ENCODE results near the gene CNTNAP2.

The CNTNAP2 gene

DNA sequence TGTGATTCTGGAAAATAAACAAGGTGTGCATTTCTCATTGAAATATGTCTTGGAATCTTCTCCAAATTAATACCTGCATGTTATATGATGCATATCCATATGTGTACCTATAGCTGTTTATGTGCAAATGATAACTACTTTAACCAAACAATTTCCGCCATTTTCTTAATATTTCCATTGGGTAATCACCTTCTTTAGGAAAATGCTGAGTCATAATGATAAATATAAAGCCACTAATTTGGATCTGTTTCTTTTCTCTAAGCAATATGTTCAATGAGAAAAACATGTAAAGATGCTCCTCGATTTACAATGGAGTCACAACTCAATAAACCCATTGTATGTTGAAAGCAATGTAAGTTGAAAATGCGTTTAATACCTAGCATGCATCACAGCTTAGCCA lies 574.4 kb downstream of the CNTNAP2 start:
- DNase-seq (ENCODE audit: low spot score): no peak

DNA sequence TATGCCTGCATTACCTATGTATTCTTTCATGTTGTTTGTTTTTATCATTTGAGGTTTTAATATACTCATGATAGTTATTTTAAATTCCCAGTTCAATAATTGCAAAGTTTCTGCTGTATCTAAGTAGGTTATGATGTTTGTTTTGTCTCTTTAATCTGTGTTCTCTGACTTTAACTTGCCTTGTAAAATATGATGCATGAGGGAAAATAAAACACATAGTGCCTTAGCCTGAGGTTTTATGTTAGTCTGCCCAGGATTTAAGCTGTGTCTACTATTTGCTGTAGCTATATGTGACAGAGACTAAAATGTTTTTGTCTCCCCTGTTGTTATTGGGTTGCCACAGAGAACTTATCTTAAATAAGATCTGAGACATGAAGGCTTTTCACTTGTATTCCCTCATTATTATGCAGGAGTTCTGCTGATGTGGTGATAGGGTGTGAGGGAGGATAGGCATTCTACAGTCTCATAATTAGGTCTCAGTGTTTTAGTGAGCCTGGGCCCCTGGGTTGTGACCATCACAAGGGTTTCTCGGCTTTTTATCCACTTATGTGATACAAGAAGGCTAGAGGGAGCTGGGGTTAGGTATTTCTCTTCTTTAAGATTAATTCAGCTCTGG lies 582.5 kb downstream of the CNTNAP2 start:
- DNase-seq (ENCODE audit: low spot score): no peak

DNA sequence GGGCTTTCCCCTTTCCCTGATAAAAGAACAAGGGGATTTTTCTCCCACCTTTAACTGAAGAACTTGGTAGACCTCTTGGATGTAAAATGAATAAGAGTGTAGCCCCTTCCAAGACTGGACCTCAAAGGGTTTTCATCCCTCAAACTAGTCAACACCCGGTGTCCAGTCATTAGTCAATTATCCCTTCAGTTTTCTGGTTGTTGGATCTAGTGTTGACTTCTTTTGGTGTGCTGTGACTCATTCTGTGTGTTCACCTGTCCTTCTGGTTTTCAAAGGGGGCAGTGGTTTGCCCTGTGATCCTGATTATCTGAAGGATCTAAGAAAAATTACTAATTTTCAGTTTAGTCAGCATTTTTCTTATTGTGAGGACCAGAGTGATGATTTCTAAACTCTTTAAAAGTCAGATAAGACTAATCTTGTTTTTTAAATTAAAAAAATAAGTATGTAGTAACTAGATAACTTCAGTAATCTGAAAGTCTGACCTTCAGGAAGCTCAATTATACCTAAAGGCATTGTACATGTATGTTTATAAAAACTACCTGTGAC lies 583.5 kb downstream of the CNTNAP2 start:
- DNase-seq (ENCODE audit: low spot score): no peak

DNA sequence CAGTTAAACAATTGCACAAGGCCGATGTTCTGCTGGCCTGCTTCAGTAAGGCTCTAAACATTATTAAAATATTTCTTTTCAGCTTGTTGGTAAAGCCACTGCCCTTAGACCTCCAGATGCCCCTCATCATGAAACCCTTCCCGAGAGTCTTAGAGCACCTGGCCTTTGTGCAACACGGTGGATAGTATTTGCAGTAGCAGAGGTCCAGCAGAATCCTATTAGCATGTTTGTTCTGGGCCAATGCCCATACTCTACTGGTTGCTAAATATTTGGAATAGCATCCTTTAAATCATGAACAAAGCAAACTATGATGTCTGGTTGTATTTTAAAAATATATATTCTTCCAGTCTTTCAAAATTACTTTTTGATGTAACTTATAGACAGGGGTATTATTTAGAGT lies 584.6 kb downstream of the CNTNAP2 start:
- DNase-seq (ENCODE audit: low spot score): no peak

DNA sequence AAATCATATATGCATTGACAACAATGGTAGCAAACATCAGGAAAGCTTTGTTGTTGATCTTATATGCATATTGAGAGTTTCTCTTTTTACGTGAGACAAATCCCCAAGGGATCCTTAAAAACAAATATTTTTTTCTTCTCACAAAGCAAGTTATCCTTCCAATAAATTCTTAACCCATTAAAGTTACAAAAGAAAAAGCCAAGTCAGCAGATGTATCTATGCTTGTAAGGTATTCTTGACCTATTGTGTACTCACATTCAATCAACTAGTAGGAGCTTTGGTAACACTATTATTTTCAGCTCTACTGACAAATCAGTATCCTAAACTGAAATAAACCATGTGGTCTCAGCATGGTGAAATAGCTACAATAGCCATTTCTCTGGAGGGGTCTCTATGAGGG lies 586.3 kb downstream of the CNTNAP2 start:
- DNase-seq (ENCODE audit: low spot score): no peak

DNA sequence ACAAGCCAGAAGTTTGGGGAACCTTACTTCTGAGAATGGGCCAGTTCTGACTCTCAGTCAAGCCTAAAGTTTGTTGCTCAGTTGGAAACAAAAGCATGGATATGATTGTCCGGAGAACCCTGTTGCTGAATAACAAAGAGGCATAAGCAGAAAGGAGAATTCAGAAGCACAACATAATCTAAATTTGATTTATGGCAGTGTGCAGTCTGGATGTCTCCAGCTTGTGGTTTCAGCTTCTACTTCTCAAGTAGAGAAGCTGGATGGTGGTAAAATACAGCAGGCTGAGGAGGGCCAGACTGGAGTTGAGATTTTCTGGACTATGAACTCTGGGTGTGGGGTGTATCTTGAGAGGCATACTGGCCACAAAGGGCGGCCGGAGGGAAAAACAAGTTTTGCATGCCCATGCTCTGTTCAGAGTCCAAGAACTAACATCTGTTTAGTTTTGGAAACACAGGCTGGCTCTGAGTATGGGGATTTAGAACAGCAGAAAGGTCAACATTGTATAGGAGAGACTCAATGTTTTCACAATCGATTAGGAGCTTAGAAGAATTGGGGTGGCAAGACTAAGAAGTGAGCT lies 592.9 kb downstream of the CNTNAP2 start:
- DNase-seq (ENCODE audit: low spot score): no peak

DNA sequence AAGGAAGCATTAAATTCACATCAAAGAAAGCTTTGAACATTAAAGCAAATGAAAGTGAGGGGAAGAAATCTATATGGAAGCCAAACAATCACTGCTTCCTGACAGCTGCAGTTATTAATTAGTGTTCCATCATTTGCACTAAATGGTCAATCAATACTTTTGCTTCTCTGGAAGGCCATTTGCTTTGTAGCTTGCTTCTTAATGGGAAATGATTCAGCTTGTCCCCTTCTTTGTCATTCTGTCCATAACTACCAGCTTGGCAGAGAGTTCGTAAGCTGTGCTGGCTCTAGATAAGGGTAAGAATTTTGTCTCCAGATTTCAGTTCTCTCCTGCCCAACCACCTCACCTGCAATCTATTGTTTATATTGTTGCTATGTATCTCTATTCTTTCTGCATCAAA lies 596.6 kb downstream of the CNTNAP2 start:
- no peak for DNase-seq (ENCODE audit: low spot score)

DNA sequence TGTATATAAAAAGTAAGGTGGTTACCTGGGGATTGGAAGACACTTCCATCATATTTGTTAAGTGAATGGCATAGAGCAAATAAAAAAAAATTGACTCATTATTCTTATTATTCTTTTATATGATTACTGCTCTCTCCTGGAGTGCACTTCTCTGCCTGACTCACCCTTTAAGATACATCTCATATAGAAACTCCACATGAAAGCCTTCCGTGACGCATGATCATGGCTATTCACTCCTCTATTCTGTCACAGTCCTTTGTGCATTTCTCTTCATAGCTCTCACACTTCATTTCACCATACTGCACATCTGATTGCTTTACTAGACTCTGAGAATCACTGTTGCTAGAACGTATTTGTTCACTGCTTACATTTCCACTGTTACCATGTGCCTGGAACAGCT lies 597.3 kb downstream of the CNTNAP2 start:
- DNase-seq (ENCODE audit: low spot score): no peak

DNA sequence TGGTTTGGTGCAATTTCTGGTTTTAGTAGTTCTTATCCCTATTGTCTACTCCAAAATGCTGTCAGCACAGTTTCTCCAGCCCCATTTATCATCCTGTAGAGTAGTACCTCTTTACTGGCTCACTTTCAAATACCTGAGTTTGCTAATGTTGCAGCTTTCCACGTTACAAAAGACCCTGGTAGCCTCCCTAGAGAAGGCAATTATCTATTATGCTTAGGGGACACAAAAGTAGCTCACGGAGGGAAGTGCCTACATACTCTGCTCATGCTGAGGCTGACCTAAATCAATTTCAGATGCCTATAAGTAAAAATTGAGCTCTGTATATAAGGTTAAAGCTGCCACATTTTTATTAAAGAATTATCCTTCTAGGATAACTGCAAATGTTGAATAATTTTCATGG lies 603.6 kb downstream of the CNTNAP2 start:
- DNase-seq (ENCODE audit: low spot score): no peak

DNA sequence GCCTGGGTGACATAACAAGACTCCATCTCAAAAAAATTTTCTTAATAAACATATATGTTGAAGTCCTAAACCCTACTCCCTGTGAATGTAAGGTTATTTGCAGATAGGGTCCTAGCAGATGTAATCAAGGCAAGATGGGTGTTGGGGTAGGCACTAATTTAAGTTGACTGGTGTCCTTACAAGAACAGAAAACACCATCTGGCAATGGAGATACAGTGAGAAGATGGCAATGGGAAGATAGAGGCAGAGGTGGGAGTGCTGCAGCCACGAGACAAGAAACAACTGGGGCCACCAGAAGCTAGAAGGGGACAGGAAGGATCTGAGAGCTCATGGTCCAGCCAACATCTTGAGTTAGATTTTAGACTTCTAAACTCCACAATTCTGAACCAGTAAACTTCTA lies 606.4 kb downstream of the CNTNAP2 start:
- no peak for DNase-seq (ENCODE audit: low spot score)

DNA sequence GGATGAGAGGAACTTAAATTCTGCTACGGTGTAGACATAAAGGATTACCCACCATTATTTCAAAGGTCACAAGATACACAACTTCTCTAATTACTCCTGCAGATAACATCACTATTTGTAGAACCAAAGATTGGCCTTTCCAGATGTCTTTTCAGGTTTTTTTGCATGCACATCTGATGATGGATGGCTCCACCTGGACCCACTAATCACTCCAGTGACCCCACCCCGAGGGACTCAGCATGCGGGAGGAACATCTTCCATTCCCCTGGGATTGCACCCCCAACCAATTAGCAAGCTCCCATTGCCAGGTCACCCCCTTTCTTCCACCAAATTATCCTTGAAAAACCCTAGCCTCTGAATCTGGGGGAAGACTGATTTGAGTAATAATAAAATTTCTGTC lies 608.9 kb downstream of the CNTNAP2 start:
- no peak for DNase-seq (ENCODE audit: low spot score)

DNA sequence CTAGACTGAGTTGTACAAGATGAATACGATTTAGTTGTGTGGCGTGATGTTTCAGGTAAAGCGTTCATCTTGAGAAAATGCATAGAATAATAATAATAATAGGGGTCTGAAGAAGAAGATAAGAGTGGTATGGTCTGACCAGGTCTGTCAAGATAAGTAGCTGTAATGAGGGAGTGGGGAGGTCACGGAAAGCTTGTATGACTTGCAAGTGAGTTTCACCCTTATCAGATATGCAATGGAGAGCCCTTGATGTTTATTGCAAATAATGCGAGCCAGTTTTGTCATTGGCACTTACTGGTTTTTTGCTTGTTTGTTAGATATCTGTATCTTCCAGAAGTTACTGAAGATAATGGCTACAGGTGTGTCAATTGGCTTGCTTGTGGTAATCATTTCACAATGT lies 611.5 kb downstream of the CNTNAP2 start:
- DNase-seq (ENCODE audit: low spot score): no peak

DNA sequence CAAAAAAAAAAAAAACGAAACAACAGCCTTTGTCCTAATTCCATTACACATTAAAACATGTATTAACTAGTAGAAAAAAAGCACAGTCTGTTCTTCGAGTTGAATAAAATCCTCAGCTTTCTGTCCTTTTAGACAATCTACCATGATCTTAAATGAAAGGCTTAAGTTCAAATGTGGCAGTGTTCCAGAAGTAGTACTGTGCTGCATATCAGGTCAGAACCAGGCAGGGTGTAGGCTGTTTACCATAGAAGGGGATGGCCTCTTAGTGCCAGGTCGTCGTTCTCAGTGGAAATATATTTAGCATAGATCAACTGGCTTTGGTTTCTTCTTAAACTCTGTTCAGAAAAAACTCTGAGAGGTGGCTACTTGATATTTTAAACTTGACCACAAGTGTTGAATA lies 612.0 kb downstream of the CNTNAP2 start:
- no peak for DNase-seq (ENCODE audit: low spot score)

DNA sequence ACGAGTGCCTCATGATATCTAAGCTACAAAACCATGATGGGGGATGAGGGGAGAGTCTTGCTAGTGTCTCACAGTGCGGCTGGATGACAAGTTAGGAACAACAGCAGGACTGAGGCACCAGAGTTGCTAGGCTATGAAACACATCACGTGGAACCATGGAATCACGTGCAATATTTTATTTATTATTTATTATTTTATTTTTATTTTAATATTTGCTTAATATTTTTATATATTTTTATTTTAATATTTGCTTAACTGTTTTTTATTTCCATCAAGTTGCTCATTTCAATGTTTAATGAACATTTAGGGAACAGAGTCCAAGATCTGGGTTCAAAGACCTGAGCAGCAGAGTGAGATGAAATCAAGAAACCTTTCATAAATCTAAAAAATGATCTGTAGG lies 614.6 kb downstream of the CNTNAP2 start:
- no peak for DNase-seq (ENCODE audit: low spot score)

DNA sequence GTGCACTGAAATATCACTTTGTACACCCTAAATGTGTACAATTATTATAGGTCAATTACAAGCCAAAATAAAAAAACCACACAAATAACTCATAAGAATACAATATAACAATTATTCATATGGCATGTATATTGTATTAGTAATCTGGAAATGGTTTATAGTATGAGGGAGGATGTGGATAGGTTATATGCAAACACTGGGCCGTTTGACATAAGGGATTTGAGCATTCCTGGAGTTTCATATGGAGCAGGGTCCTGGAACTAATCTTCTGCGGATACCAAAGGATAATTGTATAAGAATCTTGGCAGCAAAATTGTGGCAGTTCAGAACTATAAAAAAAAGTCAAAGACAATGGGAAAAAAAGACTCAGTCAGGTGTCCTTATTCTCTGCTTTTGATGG lies 619.4 kb downstream of the CNTNAP2 start:
- DNase-seq (ENCODE audit: low spot score): no peak

DNA sequence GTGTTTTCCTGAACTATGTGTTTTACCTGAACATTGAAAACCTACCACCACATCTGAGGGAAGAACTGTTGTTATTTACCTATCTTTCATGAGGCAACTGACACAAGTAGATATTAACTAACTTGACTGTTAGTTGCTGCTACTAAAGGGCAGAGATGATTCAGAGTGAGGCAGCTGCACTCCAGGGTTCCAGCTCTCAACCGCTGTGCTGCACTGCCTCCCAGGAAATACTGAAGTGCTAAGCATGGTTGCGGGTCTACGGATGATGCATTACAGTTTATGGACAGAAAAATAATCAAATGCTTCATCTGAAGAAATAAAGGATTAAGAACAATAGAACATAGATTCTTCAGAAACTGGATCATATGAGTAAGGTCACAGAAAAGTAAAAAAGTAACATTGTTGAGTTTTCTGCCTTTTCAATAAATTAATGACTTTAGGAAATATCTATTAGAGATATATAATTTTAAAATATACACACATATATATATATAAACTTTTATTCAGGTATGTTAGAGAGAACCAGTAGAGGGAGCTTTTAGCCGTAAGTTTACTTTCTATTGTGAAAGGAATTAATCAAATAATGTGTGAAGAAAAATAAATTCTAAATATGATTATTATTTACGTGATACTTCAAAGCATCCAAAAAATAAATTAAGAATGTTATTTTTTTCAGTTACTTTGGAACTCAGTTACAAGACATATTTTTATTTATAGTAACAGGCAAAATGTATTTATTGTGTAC lies 620.0 kb downstream of the CNTNAP2 start:
- DNase-seq (ENCODE audit: low spot score): no peak

DNA sequence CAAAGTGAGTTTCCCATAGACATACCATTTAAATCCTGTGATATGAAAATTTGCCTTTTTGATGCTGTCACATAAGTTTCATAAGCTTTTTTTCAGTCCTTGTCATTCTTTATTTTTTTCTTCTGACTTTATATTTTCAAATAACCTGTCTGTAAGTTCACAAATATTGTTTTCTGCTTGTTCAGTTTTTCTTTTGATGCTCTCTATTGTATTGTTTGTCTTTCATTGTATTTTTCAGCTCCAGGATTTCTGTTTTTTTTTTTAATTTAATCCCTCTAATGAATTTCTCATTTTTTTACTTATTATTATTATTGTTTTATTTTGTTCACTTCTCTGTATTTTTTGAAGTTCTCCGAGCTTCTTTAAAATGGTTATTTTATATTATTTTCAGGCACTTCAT lies 623.4 kb downstream of the CNTNAP2 start:
- DNase-seq (ENCODE audit: low spot score): no peak

DNA sequence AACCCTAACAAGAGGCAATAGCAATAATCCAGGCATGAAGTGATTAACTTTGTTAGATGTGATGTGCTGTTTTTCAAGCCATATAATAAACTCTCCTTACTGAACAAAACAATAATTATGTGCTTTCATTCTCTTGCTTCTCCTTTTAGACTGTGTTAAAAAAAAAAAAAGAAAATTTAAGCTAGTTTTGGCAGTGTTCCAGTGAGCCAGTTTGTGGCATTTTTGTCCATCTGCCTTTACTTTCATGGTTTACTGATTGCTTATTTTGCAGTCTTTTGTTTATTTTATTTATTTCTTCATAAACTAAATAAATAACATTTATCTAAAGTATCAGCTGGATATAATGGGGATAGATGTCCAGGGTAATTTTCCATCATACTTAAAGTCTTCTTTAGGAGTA lies 625.3 kb downstream of the CNTNAP2 start:
- no peak for DNase-seq (ENCODE audit: low spot score)

DNA sequence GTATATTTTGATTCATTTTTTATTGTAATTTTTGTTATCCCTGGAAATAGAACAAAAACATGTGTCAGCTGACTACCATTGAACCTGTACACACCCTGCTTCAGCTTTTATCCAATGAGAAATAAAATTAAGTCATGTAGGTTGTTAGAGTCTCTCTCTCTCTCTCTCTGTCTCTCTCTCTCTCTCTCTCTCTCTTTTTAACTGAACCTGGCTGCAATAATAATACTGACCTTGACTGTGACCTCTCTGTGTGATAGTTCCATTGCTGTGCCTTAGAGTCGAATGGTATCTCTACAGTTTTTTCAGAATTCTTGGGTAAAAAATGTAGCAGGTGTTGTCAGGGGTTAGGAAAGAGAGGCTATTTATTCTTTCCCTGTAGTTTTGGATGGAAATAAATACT lies 637.8 kb downstream of the CNTNAP2 start:
- DNase-seq (ENCODE audit: low spot score): no peak

DNA sequence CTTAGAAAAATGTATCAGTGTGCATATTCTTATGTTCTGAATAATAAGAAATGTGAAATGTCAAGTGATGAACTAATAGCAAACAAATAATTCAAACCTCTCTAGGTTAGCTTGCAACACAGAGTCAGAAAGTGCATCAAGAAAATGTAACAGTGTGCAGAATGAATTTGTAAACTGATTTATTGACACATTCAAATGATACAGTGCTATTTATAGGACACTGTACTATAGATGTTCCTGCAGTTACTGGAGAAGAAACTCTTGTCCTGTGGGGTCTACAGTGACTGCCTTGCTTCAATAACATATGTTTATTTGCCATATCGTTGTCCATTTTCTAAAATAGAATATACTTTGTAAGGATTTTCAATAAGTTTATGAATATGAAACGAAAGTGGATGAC lies 639.0 kb downstream of the CNTNAP2 start:
- DNase-seq (ENCODE audit: low spot score): no peak

DNA sequence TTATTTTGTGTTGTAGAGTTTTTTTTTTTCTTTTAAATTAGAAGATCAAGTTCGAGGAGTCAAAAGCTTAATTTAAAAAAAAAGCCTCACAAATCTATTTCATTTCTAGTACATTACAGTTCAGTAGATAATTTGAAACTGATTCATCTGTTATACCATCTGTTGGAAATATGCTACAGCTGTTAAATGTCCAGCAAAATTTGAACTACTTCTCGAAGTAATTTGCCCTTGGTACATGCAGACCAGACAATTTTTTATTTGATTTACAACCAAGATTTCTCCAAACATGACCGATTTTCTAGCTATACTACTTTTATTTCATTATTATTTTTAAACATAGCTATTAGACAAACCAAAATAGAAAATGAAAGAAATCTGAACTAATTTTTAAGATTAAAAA lies 647.9 kb downstream of the CNTNAP2 start:
- DNase-seq (ENCODE audit: low spot score): no peak

DNA sequence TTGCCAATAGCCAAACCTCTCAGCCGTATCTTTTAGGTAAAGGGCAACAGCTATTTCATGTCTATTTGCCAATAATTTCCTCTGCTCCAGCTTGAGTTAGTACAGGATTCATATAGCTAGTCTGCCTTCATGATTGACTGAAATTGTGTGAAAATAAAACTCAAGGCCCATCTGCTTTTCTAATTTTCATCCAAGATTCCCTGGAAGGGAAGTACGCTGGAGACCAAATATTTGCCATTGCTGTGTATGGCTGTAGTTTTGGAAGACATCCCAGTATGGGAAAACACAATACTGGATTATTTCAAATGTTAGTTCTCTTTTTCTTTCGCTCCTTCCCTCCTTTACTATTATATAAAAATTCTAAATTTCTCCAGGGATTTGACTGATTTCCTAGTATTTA lies 652.4 kb downstream of the CNTNAP2 start:
- no peak for DNase-seq (ENCODE audit: low spot score)

DNA sequence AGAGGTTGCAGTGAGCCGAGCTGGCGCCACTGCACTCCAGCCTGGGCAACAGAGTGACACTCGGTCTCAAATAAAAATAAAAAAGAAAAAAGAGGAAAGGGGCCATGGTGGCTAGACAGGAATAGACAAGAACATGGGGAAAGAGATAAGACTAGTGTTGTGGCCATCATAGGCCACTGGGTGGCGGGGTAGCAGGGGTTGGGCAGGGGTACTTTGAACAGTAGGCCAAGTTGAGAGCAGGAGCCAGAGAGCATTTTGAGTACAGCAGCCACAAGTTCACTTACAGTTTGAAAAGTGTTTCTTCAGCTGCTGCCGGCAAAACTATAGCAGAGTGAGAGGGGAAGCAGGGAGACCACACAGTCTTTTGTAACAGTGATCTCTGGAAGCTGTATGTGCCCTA lies 656.0 kb downstream of the CNTNAP2 start:
- DNase-seq (ENCODE audit: low spot score): no peak

DNA sequence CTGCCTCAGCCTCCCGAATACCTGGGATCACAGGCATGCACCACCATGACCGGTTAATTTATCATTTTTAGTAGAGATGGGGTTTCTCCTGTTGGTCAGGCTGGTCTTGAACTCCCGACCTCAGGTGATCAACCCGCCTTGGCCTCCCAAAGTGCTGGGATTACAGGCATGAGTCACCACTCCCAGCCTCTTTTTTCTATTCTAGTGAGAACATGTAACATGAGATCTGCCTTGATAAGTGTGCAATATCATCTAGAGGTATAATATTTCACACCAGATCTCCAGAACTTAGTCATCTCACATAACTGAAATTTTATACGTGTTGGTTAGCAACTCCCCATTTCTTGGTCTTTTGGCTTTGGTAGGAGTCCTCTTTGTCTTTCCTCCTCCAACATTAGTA lies 656.9 kb downstream of the CNTNAP2 start:
- no peak for DNase-seq (ENCODE audit: low spot score)

Data from activated CD4-positive, alpha-beta T cell treated with anti-CD3 and anti-CD28 coated beads, Interleukin-2, Interleukin-4, amounts not matched to agents 100 ng/mL and 50 ng/mL, durations not matched to agents 16 hours and 8 hours (primary cell).